ENCODE data around the gene CTIF.

CTIF gene

DNA sequence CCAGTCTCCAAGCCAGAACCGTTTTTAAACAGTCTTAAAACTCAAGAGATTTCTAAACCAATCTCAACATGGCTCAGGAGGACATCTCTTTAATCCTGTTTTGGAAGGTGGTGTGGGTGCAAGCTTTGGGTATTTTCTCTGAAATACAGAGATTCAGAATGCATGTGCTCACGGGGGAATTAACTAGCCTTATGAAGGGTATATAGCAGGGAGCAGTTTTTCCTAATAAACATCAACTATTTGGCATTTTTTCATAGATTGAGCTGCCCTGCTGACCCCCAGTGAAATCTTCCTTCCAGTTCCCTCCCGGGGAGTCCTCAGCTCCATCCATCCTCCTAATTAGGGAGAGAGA, 289.3 kb downstream of the CTIF start:
- DNase-seq, result no peak

GRCh38 chr18:48828691-48829442, 290.0 kb downstream of the CTIF start:
- DNase-seq, result no peak

GRCh38 chr18:48829443-48830149, 290.8 kb downstream of the CTIF start:
- no peak for DNase-seq

GRCh38 chr18:48831113-48831759, 292.4 kb downstream of the CTIF start:
- no peak for DNase-seq

DNA sequence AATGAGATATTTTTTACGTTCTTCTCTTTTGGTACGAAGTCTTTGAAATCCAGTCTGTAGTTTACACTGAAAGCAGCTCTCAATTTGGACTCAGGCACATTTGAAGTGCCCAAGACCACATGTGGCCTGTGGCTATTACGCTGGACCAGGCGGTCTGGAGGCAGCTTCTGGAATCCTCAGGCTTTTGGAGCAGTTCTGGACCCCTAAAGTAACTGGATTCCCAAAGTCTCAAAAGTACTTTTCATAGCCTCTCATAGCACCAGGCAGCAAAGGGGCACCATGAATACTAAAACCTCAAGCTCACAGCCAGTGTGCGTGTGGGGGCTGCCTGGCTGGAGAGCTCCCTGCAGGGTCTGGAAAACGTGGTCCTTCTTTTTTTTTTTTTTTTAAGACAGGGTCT, 293.0 kb downstream of the CTIF start:
- DNase-seq, result no peak

- DNase-seq, result no peak
Observed at GRCh38 chr18:48832938-48833700, 294.3 kb downstream of the CTIF start.

- no peak for DNase-seq
Observed at GRCh38 chr18:48833701-48834412, 295.0 kb downstream of the CTIF start.

GRCh38 chr18:48834413-48835031, 295.7 kb downstream of the CTIF start:
- no peak for DNase-seq

GRCh38 chr18:48835119-48835518, 296.3 kb downstream of the CTIF start:
- no peak for DNase-seq

- DNase-seq, result no peak
Observed at GRCh38 chr18:48835745-48836170, 296.9 kb downstream of the CTIF start.

DNA sequence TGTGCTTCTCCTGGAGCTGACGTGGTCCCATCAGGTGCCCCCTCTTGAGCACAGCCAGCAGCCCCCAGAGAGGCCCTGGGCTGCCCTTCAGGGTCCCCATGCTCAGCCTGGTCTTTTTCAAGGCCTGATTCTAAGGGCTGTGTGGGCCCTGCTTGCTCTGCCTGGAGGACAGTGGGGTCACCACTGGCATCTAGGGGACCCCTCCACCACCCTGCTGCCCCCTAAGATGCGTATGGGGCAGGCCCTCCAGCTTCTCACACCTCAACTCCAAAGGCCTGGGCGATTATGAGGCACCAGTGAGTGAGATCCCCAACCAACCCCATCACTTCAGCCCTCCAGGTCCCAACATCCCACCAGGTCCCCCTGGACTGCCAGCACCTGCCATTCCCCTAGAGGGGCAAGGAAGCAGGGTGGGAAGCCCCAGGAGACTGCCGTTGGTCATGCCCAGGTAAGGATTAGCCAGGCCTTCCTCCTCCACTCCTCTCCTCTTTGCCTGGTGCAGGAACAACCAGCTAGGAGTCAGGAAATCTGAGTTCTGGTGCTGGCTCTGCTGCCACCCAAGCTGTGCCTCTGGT, 297.5 kb downstream of the CTIF start:
- no peak for DNase-seq

- DNase-seq, result no peak
Observed at GRCh38 chr18:48836806-48837615, 298.2 kb downstream of the CTIF start.

DNA sequence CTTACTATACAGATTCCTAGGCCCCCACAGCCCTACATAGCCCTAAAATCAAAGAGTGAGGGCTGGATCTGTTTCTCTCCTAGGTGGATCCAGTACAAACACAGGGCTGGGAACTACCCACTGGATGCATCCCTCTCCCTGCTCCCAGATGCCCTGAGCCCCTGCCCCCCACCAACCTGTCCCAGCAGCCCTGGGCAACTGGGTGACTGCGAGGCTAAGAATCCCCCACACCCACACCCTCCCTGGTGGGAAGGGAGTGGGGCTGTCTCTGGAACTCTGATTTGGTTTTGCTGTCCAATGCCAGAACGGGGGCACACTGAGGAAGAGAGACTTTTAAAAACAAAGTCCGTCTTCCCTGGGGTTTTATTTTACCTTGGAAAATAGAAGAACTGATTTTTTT, 298.8 kb downstream of the CTIF start:
- DNase-seq, result no peak

- no peak for DNase-seq
Observed at GRCh38 chr18:48838166-48838775, 299.4 kb downstream of the CTIF start.

DNA sequence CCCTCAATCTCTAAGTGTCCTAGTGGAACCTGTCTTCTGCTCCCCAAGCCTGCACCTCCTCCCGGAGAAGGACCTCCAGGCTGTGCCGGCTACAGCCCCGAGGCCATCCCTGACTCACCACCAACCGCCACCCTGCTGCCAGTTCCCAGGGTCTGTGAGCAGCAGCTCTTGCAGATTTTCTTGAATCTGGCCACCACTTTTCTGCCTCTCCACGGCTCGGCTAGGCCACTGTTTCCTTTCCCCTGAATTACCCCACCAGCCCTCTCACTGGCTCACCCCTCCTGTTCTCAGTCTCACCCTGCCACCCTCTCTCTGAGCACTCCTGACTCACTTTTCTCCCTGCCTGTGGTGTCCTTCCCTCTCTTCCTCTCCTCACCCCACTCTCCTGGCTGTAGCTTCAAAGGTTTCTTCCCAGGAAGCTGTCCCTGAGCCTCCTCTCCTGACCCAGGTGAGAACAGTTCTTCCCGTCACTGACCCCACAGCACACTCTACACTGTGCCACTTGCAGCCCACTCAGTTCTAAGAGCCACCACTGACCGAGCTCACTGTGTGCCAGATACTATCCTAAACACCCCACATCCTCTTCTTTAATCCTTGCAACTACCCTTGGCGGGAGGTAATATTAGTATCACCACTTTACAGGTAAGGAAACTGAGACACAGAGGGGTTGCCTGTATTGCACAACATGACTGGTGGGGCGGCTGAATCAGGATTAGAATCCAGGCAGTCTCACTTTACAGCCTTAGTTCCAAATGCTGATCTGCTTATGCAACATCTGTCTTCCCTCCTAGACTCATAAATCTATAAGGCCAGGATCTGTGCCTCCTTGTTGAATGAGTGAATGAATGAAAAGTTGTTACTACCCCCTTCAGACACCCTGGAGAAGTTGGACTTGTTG, 300.3 kb downstream of the CTIF start:
- no peak for DNase-seq

DNA sequence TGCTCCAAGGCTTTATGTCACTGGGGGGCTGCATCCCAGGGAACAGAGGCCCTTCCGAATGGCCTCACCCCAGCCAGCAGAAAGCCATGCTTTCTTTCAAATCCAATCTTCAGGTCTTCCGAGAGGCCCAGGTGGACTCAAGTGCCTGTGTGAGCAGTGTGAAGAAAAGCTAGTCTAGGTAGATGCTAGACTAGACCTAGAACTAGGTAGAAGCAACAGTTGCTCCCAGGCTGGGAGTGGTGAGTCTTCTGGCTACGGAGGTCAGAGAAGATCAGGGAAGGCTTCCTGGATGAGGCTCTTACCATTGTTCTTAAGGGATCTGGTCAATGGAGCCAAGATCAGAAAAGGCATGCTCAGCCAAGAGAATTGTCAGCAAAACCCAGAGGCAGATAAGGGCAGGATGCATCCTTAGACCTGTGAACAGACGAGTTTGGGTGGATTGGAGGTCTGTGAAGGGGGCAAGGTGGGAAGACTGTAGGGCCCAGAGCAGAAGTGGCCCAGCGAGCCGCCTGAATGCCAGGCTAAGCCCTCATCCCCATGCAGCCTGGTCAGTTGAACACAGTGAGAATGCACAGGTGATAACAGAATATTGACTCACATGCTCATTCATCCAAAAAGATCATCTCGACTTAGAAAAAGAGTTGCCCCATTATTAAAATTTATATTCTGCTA, 301.1 kb downstream of the CTIF start:
- no peak for DNase-seq

GRCh38 chr18:48840491-48840877, 301.7 kb downstream of the CTIF start:
- DNase-seq, result no peak

DNA sequence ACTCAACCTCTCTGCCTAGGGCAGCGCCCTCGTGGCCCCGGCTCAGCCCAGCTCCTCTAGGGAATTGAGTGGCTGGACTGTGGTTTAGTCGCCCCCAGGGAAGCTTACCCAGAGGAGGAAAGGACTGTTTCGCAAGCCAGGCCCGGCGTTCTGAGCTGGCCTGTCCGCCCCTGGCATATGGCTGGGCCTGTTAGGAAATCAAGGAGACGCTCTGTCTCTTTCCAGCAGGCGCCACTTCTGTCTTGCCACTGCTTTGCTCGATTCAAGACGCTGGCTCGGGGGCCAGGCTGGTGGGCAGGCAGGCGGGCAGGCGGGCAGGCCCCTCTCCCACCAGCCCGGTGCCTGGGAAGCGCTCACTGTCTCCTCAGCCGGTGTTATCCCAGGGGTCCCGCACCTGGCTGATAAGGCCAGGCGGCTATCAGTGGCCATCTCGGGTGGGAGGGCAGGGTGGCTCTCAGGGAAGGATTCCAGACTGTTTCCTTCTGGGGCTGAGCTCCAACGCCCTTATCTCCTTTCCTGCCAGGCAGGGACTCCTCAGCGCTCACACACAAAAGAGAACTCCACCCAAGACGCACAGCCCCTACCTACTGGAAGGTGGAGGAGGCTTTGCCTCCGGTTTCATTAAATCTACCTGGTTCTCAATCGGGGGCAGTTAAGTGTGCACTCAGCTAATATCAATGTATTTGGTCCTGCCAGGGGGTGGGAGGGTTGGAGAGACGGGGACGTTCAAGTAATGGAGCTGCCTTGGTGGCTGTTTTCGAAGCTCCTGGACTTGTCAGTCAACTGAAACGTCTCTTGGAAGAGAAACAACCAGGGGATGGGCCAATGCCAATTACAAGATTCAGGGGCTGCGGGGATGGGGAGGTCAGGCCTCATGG, 302.8 kb downstream of the CTIF start:
- DNase-seq, result no peak
